NB4 (cell line): ENCODE data around the gene LCNL1.

ENCODE experiments used
- DNase-seq: peaks from one replicate; pipeline ENCODE4 v3.0.0; 2010; ENCODE audit warnings: low read depth
- H3K4me3 ChIP-seq: one replicate; pipeline ENCODE4 v1.5.1; 2011; ENCODE audit warnings: mild to moderate bottlenecking, low read depth, low read length, moderate library complexity
- CTCF ChIP-seq: IDR thresholded peaks from one replicate; pipeline ENCODE4 v1.5.1; 2012; ENCODE audit warnings: low read depth, low read length
- MYC ChIP-seq: IDR thresholded peaks from 2 replicates; pipeline ENCODE4 v1.6.1; 2011; ENCODE audit warnings: low read depth, low read length
- POLR2A ChIP-seq: IDR thresholded peaks from 2 replicates; pipeline ENCODE4 v1.6.1; 2011; ENCODE audit warnings: mild to moderate bottlenecking; ENCODE audit not compliant: insufficient read length; ENCODE audit errors: extremely low read depth
- TF ChIP-seq, protein P1 (sequence below): IDR thresholded peaks from 2 replicates; pipeline ENCODE4 v1.6.1; 2011; ENCODE audit warnings: low read depth, low read length

The LCNL1 gene

DNA sequence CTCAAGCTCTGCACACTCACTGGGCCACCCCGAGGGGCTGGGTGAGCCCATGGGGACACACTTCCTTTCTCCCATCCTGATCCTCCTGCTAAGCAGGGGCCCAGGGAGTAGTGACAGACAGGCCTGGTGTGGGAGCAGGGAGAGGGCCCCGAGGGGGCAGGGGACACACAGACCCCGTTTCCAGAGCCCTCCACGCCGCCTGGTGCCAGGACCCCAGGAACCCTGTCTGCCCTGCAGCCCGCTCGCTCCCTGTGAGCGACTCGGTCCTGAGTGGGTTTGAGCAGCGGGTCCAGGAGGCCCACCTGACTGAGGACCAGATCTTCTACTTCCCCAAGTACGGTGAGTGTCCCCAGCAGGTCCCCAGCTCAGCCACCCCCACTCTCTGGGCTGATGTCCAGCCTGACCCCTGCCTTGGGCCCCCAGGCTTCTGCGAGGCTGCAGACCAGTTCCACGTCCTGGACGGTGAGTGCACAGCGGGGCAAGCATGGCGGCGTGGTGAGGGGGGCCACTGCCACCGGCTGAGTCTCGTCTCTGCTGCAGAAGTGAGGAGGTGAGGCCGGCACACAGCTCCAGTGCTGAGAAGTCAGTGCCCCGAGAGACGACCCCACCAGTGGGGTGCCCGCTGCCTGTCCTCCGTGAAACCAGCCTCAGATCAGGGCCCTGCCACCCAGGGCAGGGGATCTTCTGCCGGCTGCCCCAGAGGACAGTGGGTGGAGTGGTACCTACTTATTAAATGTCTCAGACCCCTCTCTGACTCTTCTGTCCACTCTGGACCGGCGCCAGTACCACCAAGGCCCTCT is 36.4 kb upstream of the LCNL1 start:
- no peak overlapping the region for H3K4me3 ChIP-seq
- DNase-seq = no peak
- TF ChIP-seq CTCF (no peak), POLR2A (no peak), MYC (no peak)
- TF ChIP-seq, protein P1, sequence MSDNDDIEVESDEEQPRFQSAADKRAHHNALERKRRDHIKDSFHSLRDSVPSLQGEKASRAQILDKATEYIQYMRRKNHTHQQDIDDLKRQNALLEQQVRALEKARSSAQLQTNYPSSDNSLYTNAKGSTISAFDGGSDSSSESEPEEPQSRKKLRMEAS = no peak

GRCh38 chr9:136947028-136947891 is 35.5 kb upstream of the LCNL1 start:
- no peak for DNase-seq
- TF ChIP-seq, protein P1 = no peak
- TF ChIP-seq POLR2A = no peak
- no peak overlapping the region for H3K4me3 ChIP-seq

GRCh38 chr9:136947955-136948510 is 34.8 kb upstream of the LCNL1 start:
- DNase-seq = peak; percentile 67
- H3K4me3 ChIP-seq = no peak overlapping the region
- TF ChIP-seq POLR2A (no peak), MYC (no peak), CTCF (peak; percentile 35)
- TF ChIP-seq, protein P1 = no peak

GRCh38 chr9:136949239-136949816 is 33.5 kb upstream of the LCNL1 start:
- H3K4me3 ChIP-seq = peak overlapping the region; percentile 61
- TF ChIP-seq, protein P1 = no peak
- no peak for DNase-seq

- peak; percentile 95 for DNase-seq
- TF ChIP-seq CTCF (no peak), MYC (peak; percentile 57; the same call in 1 of the 2 replicates), POLR2A (peak; percentile 71)
- TF ChIP-seq, protein P1 = peak; percentile 98
- peak overlapping the region; percentile 61 for H3K4me3 ChIP-seq
Observed at GRCh38 chr9:136949817-136950655, 32.8 kb upstream of the LCNL1 start.

GRCh38 chr9:136950656-136951276 is 32.0 kb upstream of the LCNL1 start:
- no peak overlapping the region for H3K4me3 ChIP-seq
- no peak for DNase-seq
- TF ChIP-seq POLR2A = no peak
- TF ChIP-seq, protein P1 = no peak
- TF ChIP-seq CTCF = no peak
- no peak for TF ChIP-seq MYC
